ENCODE data around the gene ARHGEF33. TPM values are rescaled to one million over a fixed set of nuclear protein-coding genes. Genes with fewer than 3 reads are reported as not detected.
"Not testable (repeated sequence)": the region's sequence is repeated elsewhere in the genome, so short reads cannot be mapped to it uniquely, and the experiment has no call there.

ARHGEF33 gene
- total RNA-seq, 2 experiments from 2014 or later = not detected

- Mint-ChIP-seq H3K4me1 (ENCODE audit: low read depth) (no peaks in the 10 kb centered on the region), H3K36me3 (ENCODE audit: low read depth) (no peaks in the 10 kb centered on the region), H3K27ac (no peak overlapping the region), H3K27me3 (ENCODE audit: low read depth) (no peaks in the 10 kb centered on the region), H3K9me3 (no peaks in the 10 kb centered on the region), H3K4me3 (no peak overlapping the region)
- CTCF ChIA-PET = interaction anchor here (1.3 kb wide), 2 partner anchors 24 to 25 kb away, joined by 3 to 5 read pairs; no protein-coding TSS in a partner anchor
- intact Hi-C loops (cut with micrococcal nuclease) = no loop called here
- DNase-seq = no peak
Measured at GRCh38 chr2:38922902-38923301, 33.2 kb downstream of the ARHGEF33 start.

GRCh38 chr2:38925982-38926381, 36.3 kb downstream of the ARHGEF33 start:
- no peaks in the 10 kb centered on the region for H3K36me3 Mint-ChIP-seq (ENCODE audit: low read depth)
- H3K9me3 Mint-ChIP-seq = no peaks in the 10 kb centered on the region
- DNase-seq = no peak
- H3K27ac Mint-ChIP-seq = no peak overlapping the region
- H3K4me3 Mint-ChIP-seq = no peak overlapping the region
- no peaks in the 10 kb centered on the region for H3K4me1 Mint-ChIP-seq (ENCODE audit: low read depth)
- intact Hi-C loops (cut with micrococcal nuclease) = no loop called here
- H3K27me3 Mint-ChIP-seq (ENCODE audit: low read depth) = no peaks in the 10 kb centered on the region
- CTCF ChIA-PET = no interaction called here

- peaks cover 1% of the 10 kb centered on the region for H3K4me1 Mint-ChIP-seq (ENCODE audit: low read depth)
- no peak for DNase-seq
- H3K36me3 Mint-ChIP-seq (ENCODE audit: low read depth) = no peaks in the 10 kb centered on the region
- no peaks in the 10 kb centered on the region for H3K27me3 Mint-ChIP-seq (ENCODE audit: low read depth)
- intact Hi-C loops (cut with micrococcal nuclease) = no loop called here
- no peaks in the 10 kb centered on the region for H3K9me3 Mint-ChIP-seq
- CTCF ChIA-PET = interaction anchor here (2.3 kb wide), 1 partner anchor 17 kb away, joined by 16 read pairs; no protein-coding TSS in a partner anchor
- no peak overlapping the region for H3K4me3 Mint-ChIP-seq
- no peak overlapping the region for H3K27ac Mint-ChIP-seq
Measured at GRCh38 chr2:38930600-38930999, 40.9 kb downstream of the ARHGEF33 start.

- intact Hi-C loops (cut with micrococcal nuclease) = no loop called here
Measured at GRCh38 chr2:38932586-38932985, 42.9 kb downstream of the ARHGEF33 start.

GRCh38 chr2:38933653-38934052, 44.0 kb downstream of the ARHGEF33 start:
- Mint-ChIP-seq H3K4me3 (no peak overlapping the region), H3K4me1 (ENCODE audit: low read depth) (peaks cover 4% of the 10 kb centered on the region), H3K27me3 (ENCODE audit: low read depth) (no peaks in the 10 kb centered on the region), H3K36me3 (ENCODE audit: low read depth) (no peaks in the 10 kb centered on the region), H3K9me3 (no peaks in the 10 kb centered on the region), H3K27ac (no peak overlapping the region)
- CTCF ChIA-PET = no interaction called here
- intact Hi-C loops (cut with micrococcal nuclease) = no loop called here
- no peak for DNase-seq

More at GRCh38 chr2:38932586-38932985, 42.9 kb downstream of the ARHGEF33 start:
- Mint-ChIP-seq H3K9me3 (no peaks in the 10 kb centered on the region), H3K27me3 (ENCODE audit: low read depth) (no peaks in the 10 kb centered on the region), H3K36me3 (ENCODE audit: low read depth) (no peaks in the 10 kb centered on the region), H3K4me1 (ENCODE audit: low read depth) (peaks cover 4% of the 10 kb centered on the region), H3K4me3 (no peak overlapping the region), H3K27ac (no peak overlapping the region)
- DNase-seq = no peak
- CTCF ChIA-PET = interaction anchor here (0.6 kb wide), 1 partner anchor 75 kb away, joined by 5 read pairs; no protein-coding TSS in a partner anchor

- Mint-ChIP-seq H3K36me3 (ENCODE audit: low read depth) (no peaks in the 10 kb centered on the region), H3K4me3 (no peak overlapping the region), H3K27ac (no peak overlapping the region), H3K4me1 (ENCODE audit: low read depth) (peaks cover 4% of the 10 kb centered on the region), H3K9me3 (no peaks in the 10 kb centered on the region), H3K27me3 (ENCODE audit: low read depth) (no peaks in the 10 kb centered on the region)
- intact Hi-C loops (cut with micrococcal nuclease) = no loop called here
- no peak for DNase-seq
- CTCF ChIA-PET = interaction anchor here (0.5 to 0.7 kb wide), 2 partner anchors 26 to 34 kb away, joined by 3 to 5 read pairs; no protein-coding TSS in a partner anchor
Measured at GRCh38 chr2:38934742-38935141, 45.1 kb downstream of the ARHGEF33 start.

GRCh38 chr2:38935568-38936172, 46.0 kb downstream of the ARHGEF33 start:
- H3K27me3 Mint-ChIP-seq (ENCODE audit: low read depth) = no peaks in the 10 kb centered on the region
- intact Hi-C loops (cut with micrococcal nuclease) = no loop called here
- peaks cover 4% of the 10 kb centered on the region for H3K4me1 Mint-ChIP-seq (ENCODE audit: low read depth)
- DNase-seq = no peak
- H3K27ac Mint-ChIP-seq = no peak overlapping the region
- no peaks in the 10 kb centered on the region for H3K36me3 Mint-ChIP-seq (ENCODE audit: low read depth)
- H3K9me3 Mint-ChIP-seq = no peaks in the 10 kb centered on the region
- CTCF ChIA-PET = interaction anchor here (0.5 to 1.8 kb wide), 4 partner anchors 12 to 609 kb away, joined by 3 to 12 read pairs (median 4); no protein-coding TSS in a partner anchor
- no peak overlapping the region for H3K4me3 Mint-ChIP-seq

- intact Hi-C loops (cut with micrococcal nuclease); H3K9me3 Mint-ChIP-seq; H3K4me3 Mint-ChIP-seq; H3K4me1 Mint-ChIP-seq (ENCODE audit: low read depth); DNase-seq; H3K36me3 Mint-ChIP-seq (ENCODE audit: low read depth); H3K27me3 Mint-ChIP-seq (ENCODE audit: low read depth); H3K27ac Mint-ChIP-seq: not testable (repeated sequence)
- CTCF ChIA-PET = interaction anchor here (0.8 to 1.8 kb wide), 3 partner anchors 11 to 293 kb away, joined by 3 to 12 read pairs (median 4); no protein-coding TSS in a partner anchor
Measured at GRCh38 chr2:38936516-38936915, 46.8 kb downstream of the ARHGEF33 start.

GRCh38 chr2:38937548-38937947, 47.9 kb downstream of the ARHGEF33 start:
- Mint-ChIP-seq H3K27ac (no peak overlapping the region), H3K27me3 (ENCODE audit: low read depth) (no peaks in the 10 kb centered on the region), H3K4me1 (ENCODE audit: low read depth) (peaks cover 4% of the 10 kb centered on the region), H3K4me3 (no peak overlapping the region), H3K9me3 (no peaks in the 10 kb centered on the region), H3K36me3 (ENCODE audit: low read depth) (no peaks in the 10 kb centered on the region)
- CTCF ChIA-PET = interaction anchor here (0.8 to 1.1 kb wide), 2 partner anchors 10 to 292 kb away, joined by 3 read pairs; no protein-coding TSS in a partner anchor
- intact Hi-C loops (cut with micrococcal nuclease) = no loop called here
- DNase-seq = no peak

GRCh38 chr2:38940746-38941145, 51.1 kb downstream of the ARHGEF33 start:
- H3K36me3 Mint-ChIP-seq (ENCODE audit: low read depth) = no peaks in the 10 kb centered on the region
- no peaks in the 10 kb centered on the region for H3K27me3 Mint-ChIP-seq (ENCODE audit: low read depth)
- H3K4me3 Mint-ChIP-seq = no peak overlapping the region
- H3K9me3 Mint-ChIP-seq = no peaks in the 10 kb centered on the region
- no peak for DNase-seq
- CTCF ChIA-PET = interaction anchor here (0.6 to 1.1 kb wide), 2 partner anchors 13 to 536 kb away, joined by 4 read pairs; no protein-coding TSS in a partner anchor
- no peak overlapping the region for H3K27ac Mint-ChIP-seq
- intact Hi-C loops (cut with micrococcal nuclease) = loop anchor here (10.0 kb wide), 1 partner anchor 794 kb away; no protein-coding TSS in a partner anchor
- peaks cover under 1% of the 10 kb centered on the region for H3K4me1 Mint-ChIP-seq (ENCODE audit: low read depth)

- Mint-ChIP-seq H3K9me3 (no peaks in the 10 kb centered on the region), H3K4me1 (ENCODE audit: low read depth) (no peaks in the 10 kb centered on the region), H3K36me3 (ENCODE audit: low read depth) (no peaks in the 10 kb centered on the region), H3K4me3 (no peak overlapping the region), H3K27ac (no peak overlapping the region), H3K27me3 (ENCODE audit: low read depth) (no peaks in the 10 kb centered on the region)
- no peak for DNase-seq
- intact Hi-C loops (cut with micrococcal nuclease) = loop anchor here (10.0 kb wide), 1 partner anchor 791 kb away; no protein-coding TSS in a partner anchor
- CTCF ChIA-PET = no interaction called here
Measured at GRCh38 chr2:38943784-38944183, 54.1 kb downstream of the ARHGEF33 start.

GRCh38 chr2:38945372-38945771, 55.7 kb downstream of the ARHGEF33 start:
- no peaks in the 10 kb centered on the region for H3K9me3 Mint-ChIP-seq
- intact Hi-C loops (cut with micrococcal nuclease) = loop anchor here (10.0 kb wide), 1 partner anchor 789 kb away; no protein-coding TSS in a partner anchor
- no peaks in the 10 kb centered on the region for H3K4me1 Mint-ChIP-seq (ENCODE audit: low read depth)
- H3K27me3 Mint-ChIP-seq (ENCODE audit: low read depth) = no peaks in the 10 kb centered on the region
- CTCF ChIA-PET = interaction anchor here (1.0 kb wide), 1 partner anchor 51 kb away, joined by 4 read pairs; no protein-coding TSS in a partner anchor
- no peak overlapping the region for H3K27ac Mint-ChIP-seq
- no peak for DNase-seq
- H3K36me3 Mint-ChIP-seq (ENCODE audit: low read depth) = no peaks in the 10 kb centered on the region
- no peak overlapping the region for H3K4me3 Mint-ChIP-seq

GRCh38 chr2:38945911-38946310, 56.2 kb downstream of the ARHGEF33 start:
- Mint-ChIP-seq H3K4me3 (no peak overlapping the region), H3K9me3 (no peaks in the 10 kb centered on the region), H3K27me3 (ENCODE audit: low read depth) (no peaks in the 10 kb centered on the region), H3K27ac (no peak overlapping the region), H3K4me1 (ENCODE audit: low read depth) (no peaks in the 10 kb centered on the region), H3K36me3 (ENCODE audit: low read depth) (no peaks in the 10 kb centered on the region)
- no peak for DNase-seq
- intact Hi-C loops (cut with micrococcal nuclease) = loop anchor here (2.0 to 10.0 kb wide), 3 partner anchors 113 to 789 kb away; no protein-coding TSS in a partner anchor
- CTCF ChIA-PET = interaction anchor here (0.6 to 5.1 kb wide), 10 partner anchors 9 to 283 kb away, joined by 3 to 86 read pairs (median 4); no protein-coding TSS in a partner anchor
